NCI-H2081 (cell line): ENCODE data around the gene DSCAML1.

ENCODE experiments used
- DNase-seq, 2 experiments: peaks; one replicate each; lab custom pipeline; 2025; lab: John Stamatoyannopoulos, UW

DSCAML1 gene

GRCh38 chr11:117759305-117759704 is 37.7 kb downstream of the DSCAML1 start:
- DNase-seq = no peak

GRCh38 chr11:117754030-117754429 is 43.0 kb downstream of the DSCAML1 start:
- DNase-seq = no peak

- no peak for DNase-seq
Observed at GRCh38 chr11:117752721-117753237, 44.2 kb downstream of the DSCAML1 start.

GRCh38 chr11:117752071-117752470 is 44.9 kb downstream of the DSCAML1 start:
- DNase-seq = no peak

- DNase-seq = no peak
Observed at GRCh38 chr11:117750916-117751662, 45.9 kb downstream of the DSCAML1 start.

GRCh38 chr11:117750357-117750756 is 46.7 kb downstream of the DSCAML1 start:
- no peak for DNase-seq

- DNase-seq = no peak
Observed at GRCh38 chr11:117749541-117749910, 47.5 kb downstream of the DSCAML1 start.

- DNase-seq = no peak
Observed at GRCh38 chr11:117748771-117749540, 48.1 kb downstream of the DSCAML1 start.

- DNase-seq = no peak
Observed at GRCh38 chr11:117747892-117748291, 49.1 kb downstream of the DSCAML1 start.

- DNase-seq = no peak
Observed at GRCh38 chr11:117745346-117745745, 51.7 kb downstream of the DSCAML1 start.

- no peak for DNase-seq
Observed at GRCh38 chr11:117744471-117745150, 52.4 kb downstream of the DSCAML1 start.

GRCh38 chr11:117743121-117743815 is 53.7 kb downstream of the DSCAML1 start:
- DNase-seq = peak; percentile 50 to 80

GRCh38 chr11:117738246-117738957 is 58.6 kb downstream of the DSCAML1 start:
- DNase-seq = no peak

GRCh38 chr11:117735350-117735977 is 61.6 kb downstream of the DSCAML1 start:
- no peak for DNase-seq

- peak; percentile 47 to 70 for DNase-seq
Observed at GRCh38 chr11:117734601-117735024, 62.4 kb downstream of the DSCAML1 start.

- no peak for DNase-seq
Observed at GRCh38 chr11:117733316-117733715, 63.7 kb downstream of the DSCAML1 start.

- no peak for DNase-seq
Observed at GRCh38 chr11:117731722-117732290, 65.2 kb downstream of the DSCAML1 start.

- no peak for DNase-seq
Observed at GRCh38 chr11:117730208-117730800, 66.7 kb downstream of the DSCAML1 start.

GRCh38 chr11:117725048-117725734 is 71.8 kb downstream of the DSCAML1 start:
- DNase-seq = no peak
